Activated CD4-positive, alpha-beta T cell treated with anti-CD3 and anti-CD28 coated beads, Interleukin-2, amount 50 U/mL, for 1 hour (primary cell): ENCODE results near the gene AKAP1.

Experiments
- DNase-seq: peaks from one replicate; pipeline ENCODE4 v3.0.0-alpha.2; 2020

The AKAP1 gene

GRCh38 chr17:57135789-57136291 is 50.8 kb downstream of the AKAP1 start:
- DNase-seq = no peak

GRCh38 chr17:57136355-57136754 is 51.3 kb downstream of the AKAP1 start:
- DNase-seq = no peak

- DNase-seq = no peak
These were observed 53.2 kb downstream of the AKAP1 start for GRCh38 chr17:57138030-57138911.

GRCh38 chr17:57138956-57139576 is 54.0 kb downstream of the AKAP1 start:
- DNase-seq = no peak

- DNase-seq = no peak
These were observed 55.3 kb downstream of the AKAP1 start for GRCh38 chr17:57140316-57140715.

GRCh38 chr17:57142925-57143324 is 57.9 kb downstream of the AKAP1 start:
- no peak for DNase-seq

- no peak for DNase-seq
These were observed 58.3 kb downstream of the AKAP1 start for GRCh38 chr17:57143361-57143760.

GRCh38 chr17:57143919-57144318 is 58.9 kb downstream of the AKAP1 start:
- no peak for DNase-seq

- DNase-seq = no peak
These were observed 59.5 kb downstream of the AKAP1 start for GRCh38 chr17:57144567-57144966.

GRCh38 chr17:57145347-57145746 is 60.3 kb downstream of the AKAP1 start:
- no peak for DNase-seq

- no peak for DNase-seq
These were observed 61.2 kb downstream of the AKAP1 start for GRCh38 chr17:57146273-57146672.

GRCh38 chr17:57151798-57152197 is 66.8 kb downstream of the AKAP1 start:
- DNase-seq = no peak

GRCh38 chr17:57152967-57153528 is 68.0 kb downstream of the AKAP1 start:
- DNase-seq = no peak

GRCh38 chr17:57154921-57155320 is 69.9 kb downstream of the AKAP1 start:
- DNase-seq = no peak

GRCh38 chr17:57158325-57158724 is 73.3 kb downstream of the AKAP1 start:
- DNase-seq = no peak

- no peak for DNase-seq
These were observed 73.7 kb downstream of the AKAP1 start for GRCh38 chr17:57158795-57159194.

- no peak for DNase-seq
These were observed 75.6 kb downstream of the AKAP1 start for GRCh38 chr17:57160624-57161023.

- no peak for DNase-seq
These were observed 79.8 kb downstream of the AKAP1 start for GRCh38 chr17:57164814-57165213.

GRCh38 chr17:57165754-57166153 is 80.7 kb downstream of the AKAP1 start:
- no peak for DNase-seq

- DNase-seq = no peak
These were observed 81.8 kb downstream of the AKAP1 start for GRCh38 chr17:57166803-57167202.

GRCh38 chr17:57168695-57169094 is 83.6 kb downstream of the AKAP1 start:
- no peak for DNase-seq

GRCh38 chr17:57170866-57171265 is 85.8 kb downstream of the AKAP1 start:
- no peak for DNase-seq
